Measurements from ENCODE around the gene HEMGN. TPM values are rescaled to one million over a fixed set of nuclear protein-coding genes. Genes with fewer than 3 reads are reported as not detected.

The HEMGN gene
- total RNA-seq = not detected in 2 replicates
- not detected in 2 replicates for polyA plus RNA-seq
- not detected in 2 replicates for polyA plus RNA-seq (2012)
- polyA minus RNA-seq (ENCODE audit: low replicate concordance) = not detected in 2 replicates

- no peak within 1 kb of the TSS for H3K4me3 ChIP-seq (replicated peaks in 1 of 4; ENCODE audit: control extremely low read depth in 1 of 4, insufficient read depth in 1 of 4, low read depth in 3 of 4, low read length in 4 of 4)
- H3K79me2 ChIP-seq (ENCODE audit: control insufficient read depth, insufficient read depth, low read length) = no peaks in the 10 kb centered on the region
- no peak within 1 kb of the TSS for H3K9ac ChIP-seq (ENCODE audit: insufficient read depth, low read length)
- no peak within 1 kb of the TSS for H2AFZ ChIP-seq (ENCODE audit: low read length)
- H3K4me1 ChIP-seq (ENCODE audit: control insufficient read depth, extremely low read depth, insufficient read depth, low read length) = no peaks in the 10 kb centered on the region
- no peaks in the 10 kb centered on the region for H3K36me3 ChIP-seq (ENCODE audit: control insufficient read depth, insufficient read depth, low read length)
- no peak for DNase-seq (ENCODE audit: low read depth in 2 of 2)
- H3K27ac ChIP-seq (ENCODE audit: insufficient read depth, low read length) = no peak within 1 kb of the TSS
- no peak for TF ChIP-seq CTCF (conservative IDR thresholded peaks at IDR 0.05 in 1 of 2, IDR thresholded peaks at IDR 0.05 in 1 of 2; ENCODE audit: low read depth in 1 of 2, low read length in 2 of 2)
- TF ChIP-seq EZH2 (IDR thresholded peaks at IDR 0.05; ENCODE audit: low read length, missing control alignments) = no peak
- no peaks in the 10 kb centered on the region for H4K20me1 ChIP-seq (ENCODE audit: control insufficient read depth, extremely low read depth, insufficient read depth, low read length)
- H3K9me3 ChIP-seq (ENCODE audit: control insufficient read depth, insufficient read depth, low read depth, low read length) = no peaks in the 10 kb centered on the region
- H3K4me2 ChIP-seq (ENCODE audit: extremely low read depth, insufficient read depth, low read length) = no peak within 1 kb of the TSS
- H3K27me3 ChIP-seq (ENCODE audit: control insufficient read depth, insufficient read depth, low read length) = peaks cover 45% of the 10 kb centered on the region
Observed at GRCh38 chr9:97938081-97938644, at the start of gene HEMGN. Gene HEMGN (minus strand): TSS chr9:97938172. CDS start chr9:97938136, 36 bp downstream.

DNA sequence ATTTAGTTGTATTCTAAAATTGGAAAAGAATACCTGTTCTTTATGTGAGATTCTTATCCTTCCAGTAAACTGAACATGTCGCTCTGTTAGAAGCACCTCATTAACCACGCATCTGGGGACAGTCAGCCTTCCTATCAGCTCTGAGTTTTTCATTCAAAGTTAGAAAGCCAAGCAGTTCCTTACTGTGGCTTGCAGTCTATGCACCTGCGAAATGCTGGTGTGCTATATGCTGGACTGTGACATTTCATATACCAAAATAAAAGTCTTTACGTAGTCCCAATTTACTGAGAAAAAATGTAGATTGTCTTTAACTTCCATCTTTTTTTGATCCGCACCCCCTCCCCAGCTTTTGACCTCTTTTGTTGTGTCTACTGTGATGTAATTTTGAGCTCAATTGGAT lies 49.5 kb upstream of the HEMGN start:
- Histone ChIP-seq H2AFZ (ENCODE audit: low read length) (no peak overlapping the region), H3K9ac (ENCODE audit: insufficient read depth, low read length) (no peak overlapping the region), H3K79me2 (ENCODE audit: control insufficient read depth, insufficient read depth, low read length) (peaks cover 82% of the 10 kb centered on the region), H3K4me2 (ENCODE audit: extremely low read depth, insufficient read depth, low read length) (no peak overlapping the region), H3K27me3 (ENCODE audit: control insufficient read depth, insufficient read depth, low read length) (no peaks in the 10 kb centered on the region), H4K20me1 (ENCODE audit: control insufficient read depth, extremely low read depth, insufficient read depth, low read length) (no peaks in the 10 kb centered on the region), H3K36me3 (ENCODE audit: control insufficient read depth, insufficient read depth, low read length) (no peaks in the 10 kb centered on the region), H3K27ac (ENCODE audit: insufficient read depth, low read length) (no peak overlapping the region), H3K9me3 (ENCODE audit: control insufficient read depth, insufficient read depth, low read depth, low read length) (no peaks in the 10 kb centered on the region), H3K4me3 (replicated peaks in 1 of 4; ENCODE audit: control extremely low read depth in 1 of 4, insufficient read depth in 1 of 4, low read depth in 3 of 4, low read length in 4 of 4) (no peak overlapping the region), H3K4me1 (ENCODE audit: control insufficient read depth, extremely low read depth, insufficient read depth, low read length) (peaks cover 9% of the 10 kb centered on the region)
- no peak for TF ChIP-seq EZH2 (IDR thresholded peaks at IDR 0.05; ENCODE audit: low read length, missing control alignments)
- DNase-seq (ENCODE audit: low read depth in 2 of 2) = no peak

DNA sequence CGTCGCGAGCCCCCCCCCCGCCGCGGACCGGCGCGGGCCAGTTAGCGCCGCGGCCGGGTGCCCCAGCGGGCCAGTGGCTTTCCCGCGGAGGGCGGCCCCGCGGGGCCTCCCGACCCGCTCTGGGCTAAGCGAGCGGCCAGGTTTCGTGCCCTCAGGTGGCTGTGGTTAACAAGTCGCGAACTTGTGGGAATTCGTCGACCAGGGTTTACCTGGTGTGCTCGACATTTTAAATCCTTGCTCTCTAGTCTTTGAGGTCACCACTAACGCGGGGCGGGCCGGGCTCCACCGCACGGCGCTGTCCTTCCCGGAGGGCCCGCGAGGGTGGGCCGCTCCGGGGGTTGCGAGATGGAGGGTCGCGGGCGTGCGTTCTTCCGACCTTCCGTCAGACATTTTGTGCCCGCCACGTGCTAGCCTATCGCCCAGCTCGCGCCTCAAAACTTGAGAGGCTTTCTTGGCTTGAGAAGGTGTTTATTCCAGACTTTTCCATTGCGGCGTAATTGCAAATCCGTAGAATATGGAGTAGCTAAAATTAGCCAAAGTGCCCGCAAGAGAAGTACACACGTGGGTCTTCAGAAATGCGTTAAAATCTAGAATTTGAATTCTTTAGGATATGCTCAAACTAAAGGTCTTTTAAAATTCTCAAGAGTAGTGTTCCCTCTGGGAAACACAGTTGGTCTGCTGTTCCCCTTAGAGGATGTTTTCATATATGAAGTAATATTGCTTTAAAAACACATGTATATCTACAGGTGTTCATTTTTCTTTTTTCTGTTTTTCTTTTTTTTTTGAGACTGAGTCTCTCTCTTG lies 47.3 kb upstream of the HEMGN start:
- H3K4me3 ChIP-seq (replicated peaks in 1 of 4; ENCODE audit: control extremely low read depth in 1 of 4, insufficient read depth in 1 of 4, low read depth in 3 of 4, low read length in 4 of 4) = peak overlapping the region; percentile 46 to 91 (median 52)
- no peaks in the 10 kb centered on the region for H3K9me3 ChIP-seq (ENCODE audit: control insufficient read depth, insufficient read depth, low read depth, low read length)
- no peaks in the 10 kb centered on the region for H4K20me1 ChIP-seq (ENCODE audit: control insufficient read depth, extremely low read depth, insufficient read depth, low read length)
- no peak for TF ChIP-seq CTCF (conservative IDR thresholded peaks at IDR 0.05 in 1 of 2, IDR thresholded peaks at IDR 0.05 in 1 of 2; ENCODE audit: low read depth in 1 of 2, low read length in 2 of 2)
- no peak for TF ChIP-seq EZH2 (IDR thresholded peaks at IDR 0.05; ENCODE audit: low read length, missing control alignments)
- peak overlapping the region; percentile 79 for H3K27ac ChIP-seq (ENCODE audit: insufficient read depth, low read length)
- H2AFZ ChIP-seq (ENCODE audit: low read length) = no peak overlapping the region
- peak in 1 of 2 donors; percentile 47 for DNase-seq (ENCODE audit: low read depth in 2 of 2)
- H3K27me3 ChIP-seq (ENCODE audit: control insufficient read depth, insufficient read depth, low read length) = no peaks in the 10 kb centered on the region
- H3K4me2 ChIP-seq (ENCODE audit: extremely low read depth, insufficient read depth, low read length) = peak overlapping the region; percentile 77
- H3K9ac ChIP-seq (ENCODE audit: insufficient read depth, low read length) = peak overlapping the region; percentile 91
- H3K4me1 ChIP-seq (ENCODE audit: control insufficient read depth, extremely low read depth, insufficient read depth, low read length) = peaks cover 7% of the 10 kb centered on the region
- H3K36me3 ChIP-seq (ENCODE audit: control insufficient read depth, insufficient read depth, low read length) = no peaks in the 10 kb centered on the region
- peaks cover 60% of the 10 kb centered on the region for H3K79me2 ChIP-seq (ENCODE audit: control insufficient read depth, insufficient read depth, low read length)
